ENCODE measurements around the gene SSR4.

GRCh38 chrX:153762626-153763173 lies 31.8 kb upstream of the SSR4 start:
- TF ChIP-seq, protein P1, sequence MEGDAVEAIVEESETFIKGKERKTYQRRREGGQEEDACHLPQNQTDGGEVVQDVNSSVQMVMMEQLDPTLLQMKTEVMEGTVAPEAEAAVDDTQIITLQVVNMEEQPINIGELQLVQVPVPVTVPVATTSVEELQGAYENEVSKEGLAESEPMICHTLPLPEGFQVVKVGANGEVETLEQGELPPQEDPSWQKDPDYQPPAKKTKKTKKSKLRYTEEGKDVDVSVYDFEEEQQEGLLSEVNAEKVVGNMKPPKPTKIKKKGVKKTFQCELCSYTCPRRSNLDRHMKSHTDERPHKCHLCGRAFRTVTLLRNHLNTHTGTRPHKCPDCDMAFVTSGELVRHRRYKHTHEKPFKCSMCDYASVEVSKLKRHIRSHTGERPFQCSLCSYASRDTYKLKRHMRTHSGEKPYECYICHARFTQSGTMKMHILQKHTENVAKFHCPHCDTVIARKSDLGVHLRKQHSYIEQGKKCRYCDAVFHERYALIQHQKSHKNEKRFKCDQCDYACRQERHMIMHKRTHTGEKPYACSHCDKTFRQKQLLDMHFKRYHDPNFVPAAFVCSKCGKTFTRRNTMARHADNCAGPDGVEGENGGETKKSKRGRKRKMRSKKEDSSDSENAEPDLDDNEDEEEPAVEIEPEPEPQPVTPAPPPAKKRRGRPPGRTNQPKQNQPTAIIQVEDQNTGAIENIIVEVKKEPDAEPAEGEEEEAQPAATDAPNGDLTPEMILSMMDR (IDR thresholded peaks at IDR 0.05) = no peak
- no peak for TF ChIP-seq POLR2A (IDR thresholded peaks at IDR 0.05)

Data from adrenal gland (tissue), 5 donors.